IMR-90 (cell line): ENCODE data around the gene SEMA4D. TPM values are rescaled to one million over a fixed set of nuclear protein-coding genes. Genes with fewer than 3 reads are reported as not detected.

Experiments
- ATAC-seq: fragments of 200-7000 bp; cut with Tn5 transposase; 2 replicates; pipeline ENCODE4 v1.9.1; 2020; ENCODE audit warnings: low read depth, mild to moderate bottlenecking, moderate library complexity
- BruUV-seq: library from RNA; stranded (reverse); fragments of 400-500 nt; replicated peaks from 2 replicates; lab custom pipeline; 2021; lab: Mats Ljungman, UMichigan
- CTCF ChIA-PET: fragments of 300-600 bp; formaldehyde crosslinking; extraction: SDS; loops from one replicate; lab custom pipeline; 2021; ENCODE audit warnings: antibody characterized with exemption; lab: Yijun Ruan, JAX
- POLR2A ChIA-PET: fragments of 300-600 bp; sonication (Branson Sonifier 250); formaldehyde crosslinking; loops from one replicate; lab custom pipeline; 2022; ENCODE audit warnings: antibody characterized with exemption; ENCODE audit not compliant: unreplicated experiment; lab: Charles Lee
- DNase-seq: peaks from one replicate; pipeline ENCODE4 v3.0.0; 2013
- H2AFZ ChIP-seq: replicated peaks from 2 replicates; pipeline ENCODE3; 2013; ENCODE audit warnings: low read length, mild to moderate bottlenecking; ENCODE audit not compliant: poor library complexity
- H2AK5ac ChIP-seq: 2 replicates; pipeline ENCODE4 v1.6.1; 2013; ENCODE audit warnings: low read depth, low read length, inconsistent platforms
- H2AK9ac ChIP-seq: replicated peaks from 2 replicates; pipeline ENCODE3; 2013; ENCODE audit warnings: mild to moderate bottlenecking, low read depth, low read length, moderate library complexity; ENCODE audit not compliant: poor library complexity
- H2BK120ac ChIP-seq: 2 replicates; pipeline ENCODE4 v1.6.1; 2013; ENCODE audit warnings: low read depth, low read length, inconsistent platforms
- H2BK15ac ChIP-seq: 3 replicates; pipeline ENCODE4 v1.6.1; 2013; ENCODE audit warnings: low read depth, low read length, inconsistent platforms
- H2BK20ac ChIP-seq: 2 replicates; pipeline ENCODE4 v1.6.1; 2013; ENCODE audit warnings: low read depth, mild to moderate bottlenecking, inconsistent platforms, low read length, moderate library complexity
- H2BK5ac ChIP-seq: 2 replicates; pipeline ENCODE4 v1.6.1; 2013; ENCODE audit warnings: mild to moderate bottlenecking, low read depth, low read length, inconsistent platforms; ENCODE audit not compliant: poor library complexity, severe bottlenecking
- H3K14ac ChIP-seq: replicated peaks from 2 replicates; pipeline ENCODE4 v1.6.1; 2013; ENCODE audit warnings: low read depth, low read length, inconsistent platforms
- H3K18ac ChIP-seq: 2 replicates; pipeline ENCODE4 v1.6.1; 2013; ENCODE audit warnings: low read depth, low read length, control low read depth
- H3K23ac ChIP-seq: 2 replicates; pipeline ENCODE4 v1.6.1; 2013; ENCODE audit warnings: low read depth, low read length, inconsistent platforms
- H3K27ac ChIP-seq: 2 replicates; pipeline ENCODE4 v1.5.1; 2013; ENCODE audit warnings: mild to moderate bottlenecking, control low read depth, low read length; ENCODE audit not compliant: insufficient read depth
- H3K27me3 ChIP-seq: 2 replicates; pipeline ENCODE4 v1.6.1; 2013; ENCODE audit warnings: low read length; ENCODE audit not compliant: control insufficient read depth, insufficient read depth
- H3K36me3 ChIP-seq: 2 replicates; pipeline ENCODE4 v1.6.1; 2013; ENCODE audit warnings: low read length, mixed read lengths; ENCODE audit not compliant: control insufficient read depth, insufficient read depth
- H3K4ac ChIP-seq: 2 replicates; pipeline ENCODE4 v1.6.1; 2013; ENCODE audit warnings: low read depth, low read length, inconsistent platforms
- H3K4me1 ChIP-seq: 2 replicates; pipeline ENCODE4 v1.6.1; 2013; ENCODE audit warnings: low read length, mixed read lengths; ENCODE audit not compliant: control insufficient read depth, insufficient read depth
- H3K4me2 ChIP-seq: 2 replicates; pipeline ENCODE4 v1.6.1; 2013; ENCODE audit warnings: low read depth, mild to moderate bottlenecking, control low read depth, low read length, moderate library complexity
- H3K4me3 ChIP-seq: 2 replicates; pipeline ENCODE4 v1.5.1; 2013; ENCODE audit warnings: low read depth, mild to moderate bottlenecking, control low read depth, low read length, moderate library complexity; ENCODE audit not compliant: insufficient read depth
- H3K56ac ChIP-seq: 2 replicates; pipeline ENCODE4 v1.6.1; 2013; ENCODE audit warnings: low read length, inconsistent platforms; ENCODE audit not compliant: insufficient read depth; ENCODE audit errors: extremely low read depth
- H3K79me1 ChIP-seq, 2 experiments: 2 replicates each; pipeline ENCODE4 v1.6.1; 2013; ENCODE audit warnings: low read length in 2 of 2, inconsistent platforms in 1 of 2, low read depth in 1 of 2
- H3K9ac ChIP-seq: 2 replicates; pipeline ENCODE4 v1.6.1; 2013; ENCODE audit warnings: low read depth, low read length, control low read depth
- H3K9me1 ChIP-seq: 2 replicates; pipeline ENCODE4 v1.6.1; 2013; ENCODE audit warnings: low read length, inconsistent platforms; ENCODE audit not compliant: insufficient read depth
- H3K9me3 ChIP-seq: 2 replicates; pipeline ENCODE4 v1.6.1; 2013; ENCODE audit warnings: low read length; ENCODE audit not compliant: control insufficient read depth, insufficient read depth
- H4K20me1 ChIP-seq: 2 replicates; pipeline ENCODE4 v1.6.1; 2013; ENCODE audit warnings: low read length, inconsistent platforms; ENCODE audit not compliant: insufficient read depth
- H4K5ac ChIP-seq: 2 replicates; pipeline ENCODE4 v1.6.1; 2013; ENCODE audit warnings: mild to moderate bottlenecking, low read depth, low read length, control low read depth
- H4K8ac ChIP-seq, 2 experiments: 2 replicates each; pipeline ENCODE4 v1.6.1; 2013; ENCODE audit warnings: low read depth in 2 of 2, low read length in 2 of 2, control low read depth in 1 of 2, inconsistent platforms in 1 of 2
- H4K91ac ChIP-seq: 2 replicates; pipeline ENCODE4 v1.6.1; 2013; ENCODE audit warnings: low read depth, low read length, inconsistent platforms; ENCODE audit not compliant: insufficient read depth
- BHLHE40 ChIP-seq: fragments of 150-350 bp; IDR thresholded peaks from 2 replicates; pipeline ENCODE4 v1.6.1; 2016; ENCODE audit warnings: mild to moderate bottlenecking, low read depth, low read length
- CEBPB ChIP-seq: IDR thresholded peaks from 2 replicates; pipeline ENCODE4 v1.6.1; 2012; ENCODE audit warnings: low read depth, low read length, improper control_type of control experiment
- CHD1 ChIP-seq: IDR thresholded peaks from 2 replicates; pipeline ENCODE4 v1.6.1; 2012; ENCODE audit warnings: low read depth, low read length, improper control_type of control experiment
- FOS ChIP-seq: fragments of 150-350 bp; IDR thresholded peaks from 2 replicates; pipeline ENCODE4 v1.6.1; 2016; ENCODE audit warnings: low read depth, low read length
- MAFK ChIP-seq: IDR thresholded peaks from 2 replicates; pipeline ENCODE4 v1.6.1; 2012; ENCODE audit warnings: low read depth, low read length, improper control_type of control experiment
- MAZ ChIP-seq: IDR thresholded peaks from 2 replicates; pipeline ENCODE4 v1.6.1; 2012; ENCODE audit warnings: low read depth, mild to moderate bottlenecking, low read length, improper control_type of control experiment, moderate library complexity, borderline replicate concordance
- MXI1 ChIP-seq: IDR thresholded peaks from 2 replicates; pipeline ENCODE4 v1.6.1; 2012; ENCODE audit warnings: low read depth, mild to moderate bottlenecking, low read length, moderate library complexity, borderline replicate concordance
- NFE2L2 ChIP-seq: fragments of 150-350 bp; IDR thresholded peaks from 2 replicates; pipeline ENCODE4 v1.6.1; 2016; ENCODE audit warnings: low read depth, mild to moderate bottlenecking, low read length
- POLR2A ChIP-seq: IDR thresholded peaks from 2 replicates; pipeline ENCODE4 v1.6.1; 2012; ENCODE audit warnings: mild to moderate bottlenecking, low read depth, low read length
- RAD21 ChIP-seq: IDR thresholded peaks from 2 replicates; pipeline ENCODE4 v1.6.1; 2012; ENCODE audit warnings: low read length, improper control_type of control experiment
- RCOR1 ChIP-seq: IDR thresholded peaks from 2 replicates; pipeline ENCODE4 v1.6.1; 2012; ENCODE audit warnings: mild to moderate bottlenecking, low read length, improper control_type of control experiment; ENCODE audit not compliant: insufficient replicate concordance
- RFX5 ChIP-seq: IDR thresholded peaks from 2 replicates; pipeline ENCODE4 v1.8.0; 2012; ENCODE audit warnings: low read depth, mild to moderate bottlenecking, low read length, moderate library complexity
- SMC3 ChIP-seq: fragments of 150-350 bp; IDR thresholded peaks from 2 replicates; pipeline ENCODE4 v1.6.1; 2016; ENCODE audit warnings: low read depth, mild to moderate bottlenecking, antibody characterized with exemption, low read length, moderate library complexity
- WGBS, 2 experiments: methylation state at CpG; one replicate each; pipeline versions ENCODE4 v1.1.5 to v1.1.7; 2013; ENCODE audit warnings: missing lambda C conversion rate in 2 of 2; ENCODE audit not compliant: insufficient read length in 1 of 2; ENCODE audit errors: extremely low coverage in 2 of 2; 5-methylcytosine and 5-hydroxymethylcytosine counted together
- dilution Hi-C: fragments of 300-500 bp; cut with HindIII; formaldehyde crosslinking; loops from one replicate; pipeline ENCODE4 v1.14.3; 2018; ENCODE audit warnings: low sequenced_read_pairs; ENCODE audit not compliant: unreplicated experiment
- in situ Hi-C: fragments of 300-500 bp; cut with MboI; formaldehyde crosslinking; loops from 3 replicates; pipeline ENCODE4 v1.14.3; 2019; ENCODE audit warnings: low sequenced_read_pairs, inconsistent platforms, mixed read lengths
- intact Hi-C: fragments of 100-400 bp; cut with micrococcal nuclease; formaldehyde crosslinking; loops from 2 replicates; pipeline ENCODE4 v1.10.0; 2022
- polyA plus RNA-seq, 3 experiments: library from polyadenylated mRNA; depleted of rRNA; stranded (reverse); fragments of >200 nt; gene quantifications; 2 replicates each; pipeline ENCODE4 v1.2.3, GENCODE V29; 2012; ENCODE audit warnings: low replicate concordance in 1 of 3
- total RNA-seq: library from RNA; depleted of rRNA; stranded (reverse); fragments of >200 nt; gene quantifications from 2 replicates; pipeline ENCODE4 v1.2.3, GENCODE V29; 2012
- TF ChIP-seq, protein P1 (sequence below): fragments of 150-350 bp; IDR thresholded peaks from 2 replicates; pipeline ENCODE4 v1.6.1; 2016; ENCODE audit warnings: low read depth, mild to moderate bottlenecking, low read length, moderate library complexity, borderline replicate concordance
- TF ChIP-seq, protein P2 (sequence below): fragments of 150-350 bp; IDR thresholded peaks from 2 replicates; pipeline ENCODE4 v1.6.1; 2017; ENCODE audit warnings: mild to moderate bottlenecking, antibody characterized with exemption, low read length, low read depth
- TF ChIP-seq, protein P3 (sequence below): conservative IDR thresholded peaks from 2 replicates; pipeline ENCODE4 v1.5.1; 2012; ENCODE audit warnings: mild to moderate bottlenecking, low read depth, low read length, improper control_type of control experiment

SEMA4D gene
- total and polyA plus RNA-seq, 2 of the 4 experiments (the other 2 are of a cell fraction): 0.90 to 1.5 TPM

DNA sequence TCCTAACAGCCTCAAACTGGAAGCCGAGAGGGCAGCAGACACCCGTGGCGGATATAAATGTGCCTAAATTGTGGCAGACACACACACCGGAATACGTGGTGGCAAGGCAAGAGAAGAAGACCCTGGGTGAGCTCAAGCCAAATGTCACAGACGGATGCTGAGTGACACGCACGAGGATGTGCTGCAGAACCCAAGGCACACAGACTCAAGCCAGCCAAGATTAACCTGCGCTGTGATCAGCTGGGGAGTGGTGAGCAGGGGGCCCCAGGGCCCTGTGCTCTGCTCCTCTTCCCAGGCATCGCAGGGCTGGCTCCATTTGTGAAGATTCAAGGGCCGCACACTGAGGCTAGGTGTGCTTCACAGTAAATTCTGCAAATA lies 16.4 kb downstream of the SEMA4D start:
- no peak overlapping the region for H2AK9ac ChIP-seq
- no TSS peak for BruUV-seq
- POLR2A ChIA-PET: no interaction called here
- H2BK5ac ChIP-seq: no peak overlapping the region
- intact Hi-C loops (no loop called here), dilution Hi-C loops (no loop called here), in situ Hi-C loops (no loop called here)
- H3K4me3 ChIP-seq: no peak overlapping the region
- no peak overlapping the region for H2AK5ac ChIP-seq
- ATAC-seq: no peak
- H4K8ac ChIP-seq: no peak overlapping the region
- no peak overlapping the region for H3K9ac ChIP-seq
- H2AFZ ChIP-seq: no peak overlapping the region
- no peak overlapping the region for H3K56ac ChIP-seq
- DNase-seq: no peak
- no peak overlapping the region for H3K27ac ChIP-seq
- H3K79me1 ChIP-seq: peaks cover 0 to 4% of the 10 kb centered on the region in 2 experiments; a peak in 1 of 4 replicates
- no peak overlapping the region for H2BK120ac ChIP-seq
- no peak overlapping the region for H4K91ac ChIP-seq
- no peak overlapping the region for H3K4ac ChIP-seq
- H3K23ac ChIP-seq: no peak overlapping the region
- 87% methylated on average over 6 of the region's 11 CpGs; no CpG with 5 or more reads in 1 of the 2 experiments for WGBS, 2 experiments
- peaks cover 3% of the 10 kb centered on the region; the same call in 1 of the 2 replicates for H3K36me3 ChIP-seq
- H4K5ac ChIP-seq: no peak overlapping the region
- H3K4me2 ChIP-seq: no peak overlapping the region
- CTCF ChIA-PET: no interaction called here
- no peak overlapping the region for H3K18ac ChIP-seq
- peaks cover 9% of the 10 kb centered on the region; the same call in 1 of the 2 replicates for H3K4me1 ChIP-seq
- no peak overlapping the region for H3K14ac ChIP-seq
- H3K27me3 ChIP-seq: no peaks in the 10 kb centered on the region
- no peak overlapping the region for H2BK20ac ChIP-seq
- no peak overlapping the region for H2BK15ac ChIP-seq
- peaks cover 15% of the 10 kb centered on the region; the same call in 1 of the 2 replicates for H3K9me1 ChIP-seq
- no peaks in the 10 kb centered on the region for H4K20me1 ChIP-seq
- TF ChIP-seq RCOR1 (no peak), MAZ (no peak), SMC3 (no peak), FOS (no peak), CHD1 (no peak), BHLHE40 (no peak), RFX5 (no peak), MAFK (no peak), NFE2L2 (no peak), MXI1 (no peak), POLR2A (no peak), CEBPB (no peak), RAD21 (no peak)
- TF ChIP-seq, protein P1, sequence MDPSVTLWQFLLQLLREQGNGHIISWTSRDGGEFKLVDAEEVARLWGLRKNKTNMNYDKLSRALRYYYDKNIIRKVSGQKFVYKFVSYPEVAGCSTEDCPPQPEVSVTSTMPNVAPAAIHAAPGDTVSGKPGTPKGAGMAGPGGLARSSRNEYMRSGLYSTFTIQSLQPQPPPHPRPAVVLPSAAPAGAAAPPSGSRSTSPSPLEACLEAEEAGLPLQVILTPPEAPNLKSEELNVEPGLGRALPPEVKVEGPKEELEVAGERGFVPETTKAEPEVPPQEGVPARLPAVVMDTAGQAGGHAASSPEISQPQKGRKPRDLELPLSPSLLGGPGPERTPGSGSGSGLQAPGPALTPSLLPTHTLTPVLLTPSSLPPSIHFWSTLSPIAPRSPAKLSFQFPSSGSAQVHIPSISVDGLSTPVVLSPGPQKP: no peak
- TF ChIP-seq, protein P2, sequence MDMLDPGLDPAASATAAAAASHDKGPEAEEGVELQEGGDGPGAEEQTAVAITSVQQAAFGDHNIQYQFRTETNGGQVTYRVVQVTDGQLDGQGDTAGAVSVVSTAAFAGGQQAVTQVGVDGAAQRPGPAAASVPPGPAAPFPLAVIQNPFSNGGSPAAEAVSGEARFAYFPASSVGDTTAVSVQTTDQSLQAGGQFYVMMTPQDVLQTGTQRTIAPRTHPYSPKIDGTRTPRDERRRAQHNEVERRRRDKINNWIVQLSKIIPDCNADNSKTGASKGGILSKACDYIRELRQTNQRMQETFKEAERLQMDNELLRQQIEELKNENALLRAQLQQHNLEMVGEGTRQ: no peak
- TF ChIP-seq, protein P3, sequence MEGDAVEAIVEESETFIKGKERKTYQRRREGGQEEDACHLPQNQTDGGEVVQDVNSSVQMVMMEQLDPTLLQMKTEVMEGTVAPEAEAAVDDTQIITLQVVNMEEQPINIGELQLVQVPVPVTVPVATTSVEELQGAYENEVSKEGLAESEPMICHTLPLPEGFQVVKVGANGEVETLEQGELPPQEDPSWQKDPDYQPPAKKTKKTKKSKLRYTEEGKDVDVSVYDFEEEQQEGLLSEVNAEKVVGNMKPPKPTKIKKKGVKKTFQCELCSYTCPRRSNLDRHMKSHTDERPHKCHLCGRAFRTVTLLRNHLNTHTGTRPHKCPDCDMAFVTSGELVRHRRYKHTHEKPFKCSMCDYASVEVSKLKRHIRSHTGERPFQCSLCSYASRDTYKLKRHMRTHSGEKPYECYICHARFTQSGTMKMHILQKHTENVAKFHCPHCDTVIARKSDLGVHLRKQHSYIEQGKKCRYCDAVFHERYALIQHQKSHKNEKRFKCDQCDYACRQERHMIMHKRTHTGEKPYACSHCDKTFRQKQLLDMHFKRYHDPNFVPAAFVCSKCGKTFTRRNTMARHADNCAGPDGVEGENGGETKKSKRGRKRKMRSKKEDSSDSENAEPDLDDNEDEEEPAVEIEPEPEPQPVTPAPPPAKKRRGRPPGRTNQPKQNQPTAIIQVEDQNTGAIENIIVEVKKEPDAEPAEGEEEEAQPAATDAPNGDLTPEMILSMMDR: no peak
- peaks cover 1% of the 10 kb centered on the region; the same call in 1 of the 2 replicates for H3K9me3 ChIP-seq
